Thoracic aorta (tissue), 2 donors: ENCODE data around the gene PAX5. TPM values are rescaled to one million over a fixed set of nuclear protein-coding genes. Genes with fewer than 3 reads are reported as not detected.

Source experiments
- ATAC-seq: fragments of 150-250 bp; one replicate; pipeline ENCODE4 v1.8.0; 2017; ENCODE audit warnings: low read depth; ENCODE audit not compliant: insufficient number of reproducible peaks, low FRiP score
- DNase-seq: peaks from one replicate; pipeline ENCODE4 v3.0.0-alpha.2; 2020; ENCODE audit warnings: low spot score
- H3K27ac ChIP-seq, 2 donors: fragments of 200-600 bp; sonication (generic); 1 replicate in 1 of 2; 2 replicates in 1 of 2; pipeline ENCODE4 v1.5.1; 2016; ENCODE audit warnings: mild to moderate bottlenecking in 2 of 2, moderate library complexity in 2 of 2
- H3K27me3 ChIP-seq: fragments of 200-600 bp; sonication (generic); replicated peaks from 2 replicates; pipeline ENCODE4 v1.6.0; 2016; ENCODE audit warnings: mild to moderate bottlenecking; ENCODE audit not compliant: insufficient read depth
- H3K36me3 ChIP-seq: fragments of 200-600 bp; sonication (generic); one replicate; pipeline ENCODE4 v1.5.1; 2016
- H3K4me1 ChIP-seq, 2 donors: fragments of 200-600 bp; sonication (generic); 1 replicate in 1 of 2; 2 replicates in 1 of 2; pipeline versions ENCODE4 v1.5.1 to v1.6.0; 2016; ENCODE audit warnings: low read depth in 2 of 2, mild to moderate bottlenecking in 1 of 2; ENCODE audit not compliant: control insufficient read depth in 1 of 2
- H3K4me3 ChIP-seq: fragments of 200-600 bp; sonication (generic); 2 replicates; pipeline ENCODE4 v1.5.1; 2016; ENCODE audit warnings: mild to moderate bottlenecking
- H3K9me3 ChIP-seq: fragments of 200-600 bp; sonication (generic); 2 replicates; pipeline ENCODE4 v1.5.1; 2016
- CTCF ChIP-seq: fragments of 200-600 bp; sonication (generic); IDR thresholded peaks from one replicate; pipeline ENCODE4 v1.5.1; 2019; ENCODE audit warnings: antibody characterized with exemption
- total RNA-seq, 2 donors: library from RNA; depleted of rRNA; stranded (reverse); fragments of >200 nt; gene quantifications; one replicate each; pipeline versions ENCODE4 v1.1.0 to v1.2.3, GENCODE V29; 2016

The PAX5 gene
- total RNA-seq, 2 donors from 2014 or later: 0.21 TPM; not detected in 1

GRCh38 chr9:36837431-36838405 lies 196.3 kb downstream of the PAX5 start:
- Histone ChIP-seq H3K4me1 (no peaks in the 10 kb centered on the region), H3K36me3 (no peaks in the 10 kb centered on the region)
- no peak for DNase-seq

GRCh38 chr9:36836486-36836885 lies 197.6 kb downstream of the PAX5 start:
- ATAC-seq (no peak), DNase-seq (no peak)
- Histone ChIP-seq H3K27me3 (no peaks in the 10 kb centered on the region), H3K36me3 (no peaks in the 10 kb centered on the region), H3K4me3 (no peak overlapping the region), H3K27ac (no peak overlapping the region), H3K4me1 (no peaks in the 10 kb centered on the region), H3K9me3 (no peaks in the 10 kb centered on the region)
- TF ChIP-seq CTCF: no peak

More at GRCh38 chr9:36837431-36838405, 196.3 kb downstream of the PAX5 start:
- H3K4me3 ChIP-seq: no peak overlapping the region
- no peak overlapping the region for H3K27ac ChIP-seq
- H3K27me3 ChIP-seq: no peaks in the 10 kb centered on the region
- TF ChIP-seq CTCF: no peak
- ATAC-seq: no peak
- H3K9me3 ChIP-seq: no peaks in the 10 kb centered on the region

- Histone ChIP-seq H3K36me3 (no peaks in the 10 kb centered on the region), H3K27me3 (no peaks in the 10 kb centered on the region), H3K4me1 (no peaks in the 10 kb centered on the region), H3K4me3 (no peak overlapping the region), H3K27ac (no peak overlapping the region), H3K9me3 (no peaks in the 10 kb centered on the region)
- no peak for ATAC-seq
- DNase-seq: no peak
- TF ChIP-seq CTCF: no peak
Observed at GRCh38 chr9:36835271-36835996, 198.6 kb downstream of the PAX5 start.

- DNase-seq: no peak
- H3K9me3 ChIP-seq: no peaks in the 10 kb centered on the region
- H3K4me3 ChIP-seq: no peak overlapping the region
- no peaks in the 10 kb centered on the region for H3K36me3 ChIP-seq
- no peaks in the 10 kb centered on the region for H3K27me3 ChIP-seq
- no peak for ATAC-seq
- no peak overlapping the region for H3K27ac ChIP-seq
- TF ChIP-seq CTCF: no peak
- no peaks in the 10 kb centered on the region for H3K4me1 ChIP-seq
Observed at GRCh38 chr9:36834736-36835135, 199.3 kb downstream of the PAX5 start.

GRCh38 chr9:36833954-36834353 lies 200.1 kb downstream of the PAX5 start:
- no peak for DNase-seq

More at GRCh38 chr9:36833954-36834353, 200.1 kb downstream of the PAX5 start:
- Histone ChIP-seq H3K36me3 (no peaks in the 10 kb centered on the region), H3K4me3 (no peak overlapping the region), H3K9me3 (no peaks in the 10 kb centered on the region), H3K27me3 (no peaks in the 10 kb centered on the region), H3K27ac (no peak overlapping the region), H3K4me1 (no peaks in the 10 kb centered on the region)
- no peak for ATAC-seq
- no peak for TF ChIP-seq CTCF
